K562 (cell line): ENCODE data around the gene GNAI3. TPM values are rescaled to one million over a fixed set of nuclear protein-coding genes. Genes with fewer than 3 reads are reported as not detected.

Experiments
- ATAC-seq: fragments of 200-7000 bp; cut with Tn5 transposase; 3 replicates; pipeline ENCODE4 v1.9.1; 2020; ENCODE audit warnings: moderate library complexity
- BruUV-seq: library from RNA; stranded (reverse); fragments of 400-500 nt; replicated peaks from 2 replicates; lab custom pipeline; 2021; lab: Mats Ljungman, UMichigan
- CTCF ChIA-PET: fragments of 300-600 bp; formaldehyde crosslinking; extraction: SDS; loops from one replicate; lab custom pipeline; 2021; ENCODE audit warnings: low intra/inter-chr PET ratio; lab: Yijun Ruan, JAX
- POLR2A ChIA-PET: fragments of 300-600, 350-650 bp; sonication (Branson Sonifier 250); formaldehyde crosslinking; extraction: SDS; loops from one replicate; lab custom pipeline; 2021; ENCODE audit warnings: antibody characterized with exemption, inconsistent platforms; lab: Yijun Ruan, JAX
- DNase-seq, 4 experiments: peaks; one replicate each; pipeline versions ENCODE4 v3.0.0 to v3.0.0-alpha.2; 2011 to 2018; ENCODE audit warnings: low spot score in 3 of 4, mixed read lengths in 3 of 4; ENCODE audit errors: extremely low read depth in 1 of 4
- FAIRE-seq: peaks from 2 replicates; lab custom pipeline; 2011; peaks lifted over from hg19 to GRCh38; lab: Jason Lieb, UNC
- H2AFZ ChIP-seq: 2 replicates; pipeline ENCODE4 v1.6.0; 2011; ENCODE audit warnings: low read depth, low read length, control low read depth, inconsistent platforms
- H3K27ac ChIP-seq: fragments of 200-600 bp; 3 replicates; pipeline ENCODE4 v1.8.0; 2011; ENCODE audit warnings: low read depth, mild to moderate bottlenecking, control low read depth, inconsistent platforms, low read length, moderate library complexity, mixed read lengths; ENCODE audit errors: extremely low read depth
- H3K27me3 ChIP-seq, 2 experiments: fragments of 300-600 bp in 1 of 2; 2 replicates in 1 of 2; 3 replicates in 1 of 2; pipeline versions ENCODE4 v1.6.0 to v1.8.0; 2011; ENCODE audit warnings: inconsistent platforms in 2 of 2, low read length in 2 of 2, mild to moderate bottlenecking in 1 of 2, mixed read lengths in 1 of 2, moderate library complexity in 1 of 2; ENCODE audit not compliant: control insufficient read depth in 2 of 2, insufficient read depth in 2 of 2
- H3K36me3 ChIP-seq: fragments of 300-600 bp; 3 replicates; pipeline ENCODE4 v1.8.0; 2011; ENCODE audit warnings: mild to moderate bottlenecking, low read length, inconsistent platforms; ENCODE audit not compliant: control insufficient read depth, insufficient read depth
- H3K4me1 ChIP-seq, 2 experiments: fragments of 200-600 bp in 1 of 2; replicated peaks in 1 of 2; 2 replicates in 1 of 2; 3 replicates in 1 of 2; pipeline versions ENCODE4 v1.5.1 to v1.8.0; 2011; ENCODE audit warnings: inconsistent platforms in 2 of 2, low read length in 2 of 2, mild to moderate bottlenecking in 1 of 2, mixed read lengths in 1 of 2, moderate library complexity in 1 of 2; ENCODE audit not compliant: control insufficient read depth in 2 of 2, insufficient read depth in 2 of 2
- H3K4me2 ChIP-seq: 2 replicates; pipeline ENCODE4 v1.6.1; 2011; ENCODE audit warnings: low read length, control low read depth, inconsistent platforms, mixed read lengths; ENCODE audit not compliant: insufficient read depth
- H3K4me3 ChIP-seq: fragments of 200-600 bp; sonication (generic), shearing (Covaris generic); 2 replicates; pipeline ENCODE4 v1.5.1; 2016; ENCODE audit warnings: control low read depth, inconsistent platforms
- H3K79me2 ChIP-seq: fragments of 200-600 bp; 3 replicates; pipeline ENCODE4 v1.8.0; 2011; ENCODE audit warnings: low read length, inconsistent platforms; ENCODE audit not compliant: control insufficient read depth, insufficient read depth
- H3K9ac ChIP-seq, 2 experiments: 2 replicates each; pipeline versions ENCODE4 v1.6.0 to v1.6.1; 2011; ENCODE audit warnings: low read depth in 2 of 2, low read length in 2 of 2, control low read depth in 1 of 2, inconsistent platforms in 1 of 2, mild to moderate bottlenecking in 1 of 2, mixed read lengths in 1 of 2; ENCODE audit not compliant: insufficient read depth in 1 of 2
- H3K9me1 ChIP-seq: one replicate; pipeline ENCODE4 v1.6.0; 2011; ENCODE audit warnings: inconsistent platforms, mild to moderate bottlenecking, low read length, moderate library complexity; ENCODE audit not compliant: control insufficient read depth, insufficient read depth
- H3K9me3 ChIP-seq: replicated peaks from 2 replicates; pipeline ENCODE4 v1.5.1; 2011; ENCODE audit warnings: low read depth, low read length, inconsistent platforms; ENCODE audit not compliant: control insufficient read depth, insufficient read depth
- H4K20me1 ChIP-seq: replicated peaks from 2 replicates; pipeline ENCODE4 v1.6.1; 2011; ENCODE audit warnings: low read length, inconsistent platforms, mixed read lengths; ENCODE audit not compliant: control insufficient read depth, insufficient read depth
- CBX8 ChIP-seq: fragments of 200-600 bp; sonication (generic); IDR thresholded peaks from 2 replicates; pipeline ENCODE4 v1.6.1; 2012; ENCODE audit warnings: borderline replicate concordance, mixed run types, low read depth, mild to moderate bottlenecking, moderate library complexity, mixed read lengths, low read length, control low read depth, inconsistent platforms; ENCODE audit not compliant: poor library complexity, severe bottlenecking; ENCODE audit errors: extremely low read depth
- ELF1 ChIP-seq: fragments of 200-800 bp; sonication (Bioruptor generic); IDR thresholded peaks from 2 replicates; pipeline ENCODE4 v1.6.1; 2016; ENCODE audit warnings: missing genetic modification characterization, missing compliant biosample characterization
- ELK1 ChIP-seq: sonication (generic); formaldehyde crosslinking; IDR thresholded peaks from 2 replicates; pipeline ENCODE4 v1.8.1; 2022; ENCODE audit warnings: missing genetic modification reagents
- EP400 ChIP-seq: fragments of 450-650 bp; IDR thresholded peaks from 2 replicates; pipeline ENCODE4 v1.6.1; 2017; ENCODE audit warnings: antibody characterized with exemption, mild to moderate bottlenecking, moderate library complexity
- FOXK2 ChIP-seq, 2 experiments: fragments of 450-650 bp; IDR thresholded peaks in 1 of 2; conservative IDR thresholded peaks in 1 of 2; 2 replicates each; pipeline ENCODE4 v1.6.1; 2016; ENCODE audit warnings: low read depth in 2 of 2, mild to moderate bottlenecking in 1 of 2
- HDGF ChIP-seq: fragments of 450-650 bp; IDR thresholded peaks from 2 replicates; pipeline ENCODE4 v1.6.1; 2016
- HNRNPL ChIP-seq: fragments of 200-400 bp; formaldehyde crosslinking; IDR thresholded peaks from 2 replicates; pipeline ENCODE4 v1.6.1; 2017; ENCODE audit warnings: low read depth, mild to moderate bottlenecking, low read length
- HNRNPUL1 ChIP-seq: fragments of 200-400 bp; formaldehyde crosslinking; IDR thresholded peaks from 2 replicates; pipeline ENCODE4 v1.6.1; 2017; ENCODE audit warnings: low read length
- HOXB6 ChIP-seq: fragments of 250-450 bp; sonication (Bioruptor Pico); IDR thresholded peaks from 2 replicates; pipeline ENCODE4 v1.5.1; 2022; ENCODE audit warnings: mild to moderate bottlenecking, borderline replicate concordance
- IRF9 ChIP-seq: fragments of 450-650 bp; IDR thresholded peaks from 2 replicates; pipeline ENCODE4 v1.6.1; 2016; ENCODE audit warnings: missing biosample characterization, missing genetic modification characterization
- JUND ChIP-seq, 2 experiments: IDR thresholded peaks; 2 replicates in 1 of 2; 3 replicates in 1 of 2; pipeline ENCODE4 v1.6.1; 2011; ENCODE audit warnings: borderline replicate concordance in 2 of 2, low read depth in 2 of 2, low read length in 2 of 2, improper control_type of control experiment in 1 of 2, missing biosample characterization in 1 of 2, missing genetic modification characterization in 1 of 2, missing genetic modification reagents in 1 of 2
- NELFE ChIP-seq: IDR thresholded peaks from 2 replicates; pipeline ENCODE4 v1.6.1; 2011; ENCODE audit warnings: mild to moderate bottlenecking; ENCODE audit not compliant: insufficient read depth, insufficient read length
- NFIC ChIP-seq: fragments of 450-650 bp; IDR thresholded peaks from 2 replicates; pipeline ENCODE4 v1.6.1; 2017; ENCODE audit warnings: mild to moderate bottlenecking, inconsistent platforms
- NFXL1 ChIP-seq: fragments of 450-650 bp; formaldehyde crosslinking; IDR thresholded peaks from 2 replicates; pipeline ENCODE4 v1.4.0; 2021; ENCODE audit warnings: mild to moderate bottlenecking
- RBM25 ChIP-seq: fragments of 200-400 bp; formaldehyde crosslinking; IDR thresholded peaks from 2 replicates; pipeline ENCODE4 v1.6.1; 2018; ENCODE audit warnings: low read length, low read depth, moderate library complexity; ENCODE audit not compliant: severe bottlenecking
- RNF219 ChIP-seq: fragments of 250-450 bp; sonication (Bioruptor Pico); IDR thresholded peaks from 2 replicates; pipeline ENCODE4 v1.5.0; 2022; ENCODE audit warnings: mild to moderate bottlenecking
- SIN3B ChIP-seq: fragments of 450-650 bp; IDR thresholded peaks from 2 replicates; pipeline ENCODE4 v1.6.1; 2017; ENCODE audit warnings: low read depth, mild to moderate bottlenecking, moderate library complexity
- U2AF2 ChIP-seq: fragments of 200-400 bp; formaldehyde crosslinking; optimal IDR thresholded peaks from 2 replicates; pipeline ENCODE3; 2017; ENCODE audit warnings: low read depth, mild to moderate bottlenecking, low read length
- XRCC4 ChIP-seq: IDR thresholded peaks from one replicate; pipeline ENCODE4 v1.6.1; 2011; ENCODE audit not compliant: insufficient read depth, insufficient read length; ENCODE audit errors: extremely low read depth
- ZNF133 ChIP-seq: fragments of 250-450 bp; sonication (Bioruptor Pico); IDR thresholded peaks from 2 replicates; pipeline ENCODE4 v1.4.0; 2020; ENCODE audit warnings: mild to moderate bottlenecking
- WGBS: fragments of 100-300 bp; shearing (Covaris generic); methylation state at CpG from one replicate; pipeline ENCODE4 v1.1.6; 2016; ENCODE audit warnings: low coverage, mixed read lengths; ENCODE audit not compliant: insufficient coverage; ENCODE audit errors: missing lambda C conversion rate; 5-methylcytosine and 5-hydroxymethylcytosine counted together
- in situ Hi-C: fragments of 300-500 bp; cut with MboI; formaldehyde crosslinking; loops from 4 replicates; pipeline ENCODE4 v1.15.0; 2018; ENCODE audit warnings: inconsistent platforms, mixed read lengths
- intact Hi-C: fragments of 100-400 bp; cut with micrococcal nuclease; formaldehyde crosslinking; loops from 2 replicates; pipeline ENCODE4 v1.14.2; 2022
- polyA plus RNA-seq, 8 experiments: library from polyadenylated mRNA; depleted of rRNA in 4 of 8; stranded (reverse) in 5 of 8; unstranded in 3 of 8; fragments of >200 nt; fragmentation: Nextera tagmentation in 2 of 8; fragmentation: Illumina TruSeq in 1 of 8; extraction: Ambion mirVana in 2 of 8; extraction: Trizol in 1 of 8; gene quantifications; 2 replicates each; pipeline versions ENCODE4 v1.2.1 to v1.2.3, GENCODE V29; 2011 to 2014; ENCODE audit warnings: inconsistent platforms in 1 of 8, missing spikeins in 1 of 8
- total RNA-seq, 7 experiments: library from RNA; depleted of rRNA in 6 of 7; stranded (reverse); fragments of >200 nt in 6 of 7; fragmentation: Illumina TruSeq in 2 of 7; extraction: Trizol in 2 of 7; gene quantifications; 2 replicates each; pipeline versions ENCODE4 v1.2.1 to v1.2.3, GENCODE V29; 2011 to 2021; ENCODE audit warnings: low replicate concordance in 1 of 7

Gene GNAI3
- total and polyA plus RNA-seq, 9 of the 15 experiments (the other 6 are each of a cell fraction or from before 2014, with no cell fraction given) = 6.3 to 13.2 (median 8.9) TPM

- in situ Hi-C loops = no loop called here
- FAIRE-seq (no peak), DNase-seq (no peak), ATAC-seq (no peak)
- BruUV-seq = no TSS peak
- Histone ChIP-seq H3K4me3 (no peak overlapping the region), H3K4me2 (no peak overlapping the region), H4K20me1 (peaks cover 8% of the 10 kb centered on the region; the same call in 1 of the 2 replicates), H3K4me1 (peaks cover 14 to 31% of the 10 kb centered on the region in 2 experiments), H3K79me2 (no peaks in the 10 kb centered on the region), H3K27me3 (peaks cover 10 to 25% of the 10 kb centered on the region in 2 experiments; a peak in 4 of 5 replicates), H3K9me3 (no peaks in the 10 kb centered on the region), H2AFZ (no peak overlapping the region), H3K27ac (no peak overlapping the region), H3K9ac (no peak overlapping the region)
- CTCF ChIA-PET = no interaction called here
- 22% methylated on average over 5 of the region's 5 CpGs for WGBS
- intact Hi-C loops = no loop called here
- POLR2A ChIA-PET = interaction anchor here (0.7 to 5.0 kb wide), 4 partner anchors 10 to 73 kb away, joined by 3 to 24 read pairs (median 4); partner anchors contain the start of gene CYB561D1
- no peak for TF ChIP-seq NFIC
- no peak for TF ChIP-seq ZNF133 (CRISPR knock-in tag)
- TF ChIP-seq SIN3B = no peak
- TF ChIP-seq HDGF = no peak
- no peak for TF ChIP-seq NELFE
- no peak for TF ChIP-seq EP400
- no peak for TF ChIP-seq HOXB6
- no peak for TF ChIP-seq CBX8
- no peak for TF ChIP-seq IRF9
- TF ChIP-seq ELF1 (tag) = no peak
- no peak for TF ChIP-seq ELK1 (CRISPR knock-in tag)
- TF ChIP-seq HNRNPUL1 = no peak
- TF ChIP-seq HNRNPL = no peak
- TF ChIP-seq NFXL1 (CRISPR knock-in tag) = no peak
- TF ChIP-seq XRCC4 = no peak
- no peak for TF ChIP-seq U2AF2
- no peak for TF ChIP-seq JUND (IDR thresholded peaks at IDR 0.05; ENCODE audit: borderline replicate concordance, low read depth, low read length)
- TF ChIP-seq JUND (tag; IDR thresholded peaks at IDR 0.05; ENCODE audit: borderline replicate concordance, low read depth, low read length) = no peak
- TF ChIP-seq RNF219 (CRISPR knock-in tag) = no peak
- no peak for TF ChIP-seq RBM25
- no peak for TF ChIP-seq FOXK2 (conservative IDR thresholded peaks at IDR 0.05 in 1 of 2, IDR thresholded peaks at IDR 0.05 in 1 of 2; ENCODE audit: low read depth in 2 of 2)
- TF ChIP-seq, all 486 proteins: peak for 0
- H3K9me1 ChIP-seq = no peaks in the 10 kb centered on the region
- peaks cover 8% of the 10 kb centered on the region; the same call in 1 of the 3 replicates for H3K36me3 ChIP-seq
These were observed 44.5 kb upstream of the GNAI3 start for GRCh38 chr1:109503935-109504334.
